Germinal center (tissue), 1 donor: Measurements from ENCODE around the gene CACNA1B.
"Not testable (repeated sequence)": the region's sequence is repeated elsewhere in the genome, so short reads cannot be mapped to it uniquely, and the experiment has no call there.

ENCODE experiments used
- DNase-seq: peaks from one replicate; pipeline ENCODE4 v3.0.0; 2012; ENCODE audit warnings: mixed read lengths, low spot score

Gene CACNA1B

DNA sequence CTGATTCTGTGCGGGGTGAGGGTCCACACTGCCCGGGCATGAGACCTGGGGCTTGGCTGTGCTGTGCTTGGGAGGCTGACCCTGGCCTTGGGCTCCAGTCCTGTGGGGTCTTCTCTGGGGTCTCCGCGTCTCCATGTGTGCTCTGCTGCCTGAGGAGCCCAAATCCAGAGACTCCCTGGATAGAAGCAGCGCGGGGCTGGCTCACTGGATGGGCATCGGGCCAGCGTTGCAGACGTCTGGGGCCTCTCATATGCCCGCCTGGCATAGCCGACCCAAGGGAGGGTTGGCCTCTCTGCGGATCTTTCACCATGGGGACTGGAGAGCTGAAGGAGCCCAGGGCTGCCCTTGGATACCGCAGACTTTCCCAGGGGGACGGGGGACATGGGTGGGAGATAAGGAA lies 12.4 kb downstream of the CACNA1B start:
- not testable (repeated sequence) for DNase-seq

- DNase-seq: not testable (repeated sequence)
Observed at GRCh38 chr9:137890768-137891587, 13.4 kb downstream of the CACNA1B start.

- no peak for DNase-seq
Observed at GRCh38 chr9:137891588-137892423, 14.2 kb downstream of the CACNA1B start.

DNA sequence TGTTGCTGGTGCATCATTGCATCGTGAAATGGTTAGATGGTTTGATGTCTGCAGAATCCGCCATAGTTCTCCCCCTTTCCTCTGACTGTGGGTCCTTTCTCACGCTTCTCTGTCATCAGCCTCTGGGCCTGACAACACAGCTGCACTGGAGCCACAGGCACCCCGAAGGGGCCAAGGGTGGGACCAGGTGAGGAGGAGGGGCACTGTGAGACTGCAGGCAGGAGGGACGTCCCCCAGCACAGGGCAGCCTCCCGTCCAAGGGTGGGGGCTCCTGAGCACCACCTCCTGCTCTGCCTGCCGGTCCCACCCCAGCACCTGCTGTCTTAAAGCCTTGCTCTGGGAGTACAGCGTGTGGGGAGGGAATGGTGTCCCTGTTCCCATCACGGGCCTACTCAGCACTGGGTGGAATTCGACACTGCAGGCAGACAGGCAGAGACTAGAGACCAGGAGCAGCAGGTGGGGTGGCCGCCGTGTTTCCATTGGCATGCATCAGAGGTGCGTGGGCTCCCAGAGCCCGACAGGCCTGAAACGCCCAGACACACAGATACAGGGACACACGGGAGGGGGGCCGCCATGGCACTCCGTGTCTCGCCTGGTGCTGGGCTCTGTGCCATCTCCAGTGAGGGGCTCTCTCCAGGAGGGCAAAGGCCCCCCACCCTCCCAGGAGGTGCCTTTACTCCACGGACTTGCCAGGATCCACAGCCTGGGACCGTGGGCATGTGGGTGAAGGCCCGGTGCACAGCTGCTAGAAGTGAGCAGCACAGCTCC lies 15.0 kb downstream of the CACNA1B start:
- no peak for DNase-seq

- no peak for DNase-seq
Observed at GRCh38 chr9:137893670-137894069, 16.1 kb downstream of the CACNA1B start.

- no peak for DNase-seq
Observed at GRCh38 chr9:137899551-137900360, 22.2 kb downstream of the CACNA1B start.

GRCh38 chr9:137900584-137901310 lies 23.2 kb downstream of the CACNA1B start:
- DNase-seq: no peak

DNA sequence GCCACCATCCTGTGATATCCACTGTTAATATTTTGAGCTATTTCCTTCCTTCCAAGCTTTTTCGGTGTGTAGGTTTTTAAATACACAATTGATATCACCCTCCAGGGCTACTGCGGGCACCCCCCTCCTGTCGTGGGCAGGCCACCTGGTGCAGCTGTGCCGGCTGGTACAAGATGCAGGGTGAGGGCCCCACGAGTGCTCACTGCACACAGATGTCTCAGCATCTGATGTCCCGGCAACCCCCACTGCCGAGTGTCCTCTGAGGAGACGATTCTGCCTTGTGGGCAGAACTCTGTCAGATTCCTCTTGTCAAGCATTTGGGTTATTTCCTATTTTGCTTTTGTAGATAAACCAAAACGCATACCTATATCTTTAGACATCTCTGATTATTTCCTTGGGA lies 25.1 kb downstream of the CACNA1B start:
- DNase-seq: no peak

DNA sequence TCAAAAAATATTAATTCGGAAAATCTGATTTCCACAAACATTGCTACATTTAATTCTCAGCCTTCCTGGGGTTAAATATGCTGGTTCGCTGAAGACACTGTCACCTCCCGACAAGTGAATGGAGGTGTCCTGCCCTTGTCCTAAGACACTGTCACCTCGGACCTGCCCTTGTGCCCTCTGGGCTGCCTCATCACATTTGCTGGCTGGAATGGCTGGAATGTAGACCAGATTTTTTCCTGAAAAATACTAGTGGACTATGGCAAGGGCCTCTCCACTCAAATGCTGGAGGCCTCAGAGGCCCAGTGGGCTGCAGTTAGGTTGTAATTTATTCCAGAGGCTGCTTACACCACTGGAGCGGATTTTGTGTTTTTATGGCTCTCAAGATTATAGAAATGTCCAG lies 28.2 kb downstream of the CACNA1B start:
- no peak for DNase-seq

- no peak for DNase-seq
Observed at GRCh38 chr9:137907776-137908175, 30.2 kb downstream of the CACNA1B start.

- DNase-seq: no peak
Observed at GRCh38 chr9:137912671-137913070, 35.1 kb downstream of the CACNA1B start.

GRCh38 chr9:137913132-137913531 lies 35.5 kb downstream of the CACNA1B start:
- DNase-seq: no peak

- no peak for DNase-seq
Observed at GRCh38 chr9:137913771-137914767, 36.5 kb downstream of the CACNA1B start.

- no peak for DNase-seq
Observed at GRCh38 chr9:137916540-137916939, 39.0 kb downstream of the CACNA1B start.

DNA sequence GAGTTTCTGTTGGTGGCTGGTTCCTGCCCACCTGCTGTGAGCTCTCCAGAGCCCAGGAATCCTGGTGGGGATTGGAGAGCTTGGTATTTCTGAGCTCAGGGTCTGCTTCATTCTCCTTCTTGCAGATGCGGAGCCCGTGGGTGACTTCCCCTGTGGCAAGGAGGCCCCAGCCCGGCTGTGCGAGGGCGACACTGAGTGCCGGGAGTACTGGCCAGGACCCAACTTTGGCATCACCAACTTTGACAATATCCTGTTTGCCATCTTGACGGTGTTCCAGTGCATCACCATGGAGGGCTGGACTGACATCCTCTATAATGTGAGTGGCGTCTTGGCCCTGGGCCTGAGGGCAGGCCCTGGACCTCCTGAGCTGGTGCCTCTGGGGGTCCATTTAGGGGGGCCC lies 39.5 kb downstream of the CACNA1B start:
- DNase-seq: no peak

- no peak for DNase-seq
Observed at GRCh38 chr9:137917795-137918194, 40.2 kb downstream of the CACNA1B start.

GRCh38 chr9:137918331-137919094 lies 40.9 kb downstream of the CACNA1B start:
- no peak for DNase-seq

- DNase-seq: no peak
Observed at GRCh38 chr9:137919095-137919465, 41.5 kb downstream of the CACNA1B start.

- no peak for DNase-seq
Observed at GRCh38 chr9:137919649-137920141, 42.1 kb downstream of the CACNA1B start.
